Adrenal gland (tissue), 12 donors: ENCODE measurements around the gene KCNC1. TPM values are rescaled to one million over a fixed set of nuclear protein-coding genes. Genes with fewer than 3 reads are reported as not detected.

ENCODE experiments used
- DNase-seq, 7 donors: peaks; one replicate each; pipeline ENCODE4 v3.0.0-alpha.2; 2019 to 2020
- H3K27ac ChIP-seq, 5 donors: fragments of 200-600 bp; sonication (generic) in 4 of 5; 1 replicate in 3 of 5; 2 replicates in 2 of 5; pipeline versions ENCODE4 v1.5.1 to v1.8.0; 2016 to 2020; ENCODE audit warnings: mild to moderate bottlenecking in 1 of 5
- H3K27me3 ChIP-seq: fragments of 200-600 bp; 2 replicates; pipeline ENCODE4 v1.8.0; 2021
- H3K36me3 ChIP-seq, 2 donors: fragments of 200-600 bp; replicated peaks in 1 of 2; 1 replicate in 1 of 2; 2 replicates in 1 of 2; pipeline versions ENCODE4 v1.5.1 to v1.8.0; 2018 to 2022
- H3K4me1 ChIP-seq, 2 donors: fragments of 200-600 bp; replicated peaks in 1 of 2; 1 replicate in 1 of 2; 2 replicates in 1 of 2; pipeline versions ENCODE4 v1.5.1 to v1.8.0; 2018 to 2021
- H3K4me3 ChIP-seq, 4 donors: fragments of 200-600 bp; sonication (generic) in 3 of 4; one replicate each; pipeline ENCODE4 v1.5.1; 2016 to 2018
- H3K9me3 ChIP-seq, 3 donors: fragments of 200-600 bp; sonication (generic) in 1 of 3; replicated peaks in 1 of 3; 1 replicate in 2 of 3; 2 replicates in 1 of 3; pipeline versions ENCODE4 v1.5.1 to v1.8.0; 2016 to 2021
- POLR2A ChIP-seq, 2 donors: fragments of 450-650 bp; IDR thresholded peaks; one replicate each; pipeline ENCODE4 v1.6.1; 2017; ENCODE audit warnings: antibody characterized with exemption in 2 of 2, mild to moderate bottlenecking in 2 of 2, moderate library complexity in 1 of 2
- WGBS, 4 donors: extraction: QIAGEN DNeasy Blood & Tissue Kit in 2 of 4; methylation state at CpG; one replicate each; pipeline versions ENCODE4 v1.1.5 to v1.1.7; 2013 to 2017; 5-methylcytosine and 5-hydroxymethylcytosine counted together
- intact Hi-C, 2 donors: fragments of 100-400 bp; cut with DNase I; formaldehyde crosslinking; loops; one replicate each; pipeline versions ENCODE4 v1.14.1 to v1.15.0; 2022 to 2023
- polyA plus RNA-seq, 3 donors: library from polyadenylated mRNA; stranded (reverse); fragments of 200-250 nt in 2 of 3; fragments of 350-450 nt in 1 of 3; fragmentation: Illumina TruSeq in 1 of 3; extraction: RNeasy Lipid Tissue Mini Kit (QIAGEN cat#74804) in 1 of 3; gene quantifications; one replicate each; pipeline ENCODE4 v1.2.3, GENCODE V29; 2013 to 2014
- total RNA-seq, 9 donors: library from RNA; depleted of rRNA in 4 of 9; stranded (reverse); fragments of >200 nt in 4 of 9; fragments of 120-200 nt in 1 of 9; fragmentation: NEBNext Ultra II Directional in 1 of 9; extraction: Animal tissue kit (Norgen Biotek cat#: 25700) in 1 of 9; gene quantifications; one replicate each; pipeline versions ENCODE4 v1.1.0 to v1.2.4, GENCODE V29; 2013 to 2023
- TF ChIP-seq, protein P1 (sequence below), 6 experiments: fragments of 450-650 bp in 4 of 6; fragments of 200-600 bp in 2 of 6; sonication (generic) in 1 of 6; IDR thresholded peaks; 1 replicate in 5 of 6; 2 replicates in 1 of 6; pipeline versions ENCODE4 v1.5.1 to v1.8.0; 2016 to 2021; ENCODE audit warnings: antibody characterized with exemption in 6 of 6, mild to moderate bottlenecking in 2 of 6, moderate library complexity in 1 of 6
- donor health status: healthy with polysubstance abuse.
- donor health status: Bipolar disorder and iron deficiency.
- donor health status: DM: yes; HTN: yes; CAD: no.
- donor health status: DM: no; HTN: no; CAD: no.
- donor health status: DM: no; HTN: no; CAD: no.
- donor health status: DM: yes; HTN: yes; CAD: no.

KCNC1 gene
- total and polyA plus RNA-seq, 12 donors: 0.06 to 1.3 (median 0.55) TPM; not detected in 3

DNA sequence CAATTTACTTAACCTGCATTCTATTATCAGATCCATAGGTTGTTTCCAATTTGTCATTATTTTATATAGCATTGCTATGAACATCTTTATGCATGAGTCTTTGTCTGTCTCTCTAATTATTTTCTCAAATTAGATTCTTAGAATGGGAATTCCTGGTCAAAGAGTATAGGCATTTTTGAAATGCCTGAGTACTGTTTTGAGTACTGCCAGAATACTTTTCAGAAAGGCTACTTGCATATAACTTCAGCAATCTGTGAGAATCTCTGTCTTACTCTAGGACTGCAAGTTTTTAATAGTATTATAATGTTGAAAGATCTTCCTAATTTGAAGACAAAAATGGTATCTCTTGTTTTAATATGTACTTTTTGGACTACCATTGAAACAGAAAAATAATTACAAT is 56.6 kb downstream of the KCNC1 start:
- Histone ChIP-seq H3K4me3 (no peak overlapping the region), H3K4me1 (no peaks in the 10 kb centered on the region), H3K9me3 (no peaks in the 10 kb centered on the region), H3K27ac (no peak overlapping the region), H3K36me3 (no peaks in the 10 kb centered on the region), H3K27me3 (no peaks in the 10 kb centered on the region)
- intact Hi-C loops: no loop called here
- TF ChIP-seq, protein P1, sequence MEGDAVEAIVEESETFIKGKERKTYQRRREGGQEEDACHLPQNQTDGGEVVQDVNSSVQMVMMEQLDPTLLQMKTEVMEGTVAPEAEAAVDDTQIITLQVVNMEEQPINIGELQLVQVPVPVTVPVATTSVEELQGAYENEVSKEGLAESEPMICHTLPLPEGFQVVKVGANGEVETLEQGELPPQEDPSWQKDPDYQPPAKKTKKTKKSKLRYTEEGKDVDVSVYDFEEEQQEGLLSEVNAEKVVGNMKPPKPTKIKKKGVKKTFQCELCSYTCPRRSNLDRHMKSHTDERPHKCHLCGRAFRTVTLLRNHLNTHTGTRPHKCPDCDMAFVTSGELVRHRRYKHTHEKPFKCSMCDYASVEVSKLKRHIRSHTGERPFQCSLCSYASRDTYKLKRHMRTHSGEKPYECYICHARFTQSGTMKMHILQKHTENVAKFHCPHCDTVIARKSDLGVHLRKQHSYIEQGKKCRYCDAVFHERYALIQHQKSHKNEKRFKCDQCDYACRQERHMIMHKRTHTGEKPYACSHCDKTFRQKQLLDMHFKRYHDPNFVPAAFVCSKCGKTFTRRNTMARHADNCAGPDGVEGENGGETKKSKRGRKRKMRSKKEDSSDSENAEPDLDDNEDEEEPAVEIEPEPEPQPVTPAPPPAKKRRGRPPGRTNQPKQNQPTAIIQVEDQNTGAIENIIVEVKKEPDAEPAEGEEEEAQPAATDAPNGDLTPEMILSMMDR (IDR thresholded peaks at IDR 0.05): no peak
- TF ChIP-seq POLR2A (IDR thresholded peaks at IDR 0.05): no peak
- no peak for DNase-seq

DNA sequence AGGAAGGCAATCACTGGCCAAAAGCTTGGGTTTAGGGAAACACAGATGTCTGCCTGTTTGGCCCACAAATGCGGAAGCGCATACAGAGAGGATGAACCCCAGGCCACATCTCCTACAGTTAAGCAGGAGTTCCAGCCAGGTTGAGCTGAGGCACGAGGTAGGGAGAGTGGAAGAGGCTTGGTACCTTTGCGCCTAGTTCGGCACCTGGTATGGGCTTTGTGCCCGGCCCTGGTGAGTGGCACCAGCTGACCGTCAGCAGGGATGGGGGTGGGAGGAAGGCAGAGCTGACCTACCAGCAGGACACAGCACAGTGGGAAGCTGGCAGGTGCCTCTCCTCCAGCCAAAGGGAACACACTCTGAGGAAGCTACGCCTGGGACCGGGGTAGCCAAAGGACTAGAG is 57.6 kb downstream of the KCNC1 start:
- Histone ChIP-seq H3K4me1 (no peaks in the 10 kb centered on the region), H3K36me3 (no peaks in the 10 kb centered on the region), H3K27me3 (no peaks in the 10 kb centered on the region), H3K4me3 (no peak overlapping the region), H3K27ac (no peak overlapping the region), H3K9me3 (no peaks in the 10 kb centered on the region)
- WGBS, 4 donors: 94 to 96% (median 95%) methylated on average over 7 to 9 of the region's 9 CpGs
- intact Hi-C loops: no loop called here
- no peak for DNase-seq
- TF ChIP-seq POLR2A (IDR thresholded peaks at IDR 0.05): no peak
- TF ChIP-seq, protein P1 (IDR thresholded peaks at IDR 0.05): no peak

DNA sequence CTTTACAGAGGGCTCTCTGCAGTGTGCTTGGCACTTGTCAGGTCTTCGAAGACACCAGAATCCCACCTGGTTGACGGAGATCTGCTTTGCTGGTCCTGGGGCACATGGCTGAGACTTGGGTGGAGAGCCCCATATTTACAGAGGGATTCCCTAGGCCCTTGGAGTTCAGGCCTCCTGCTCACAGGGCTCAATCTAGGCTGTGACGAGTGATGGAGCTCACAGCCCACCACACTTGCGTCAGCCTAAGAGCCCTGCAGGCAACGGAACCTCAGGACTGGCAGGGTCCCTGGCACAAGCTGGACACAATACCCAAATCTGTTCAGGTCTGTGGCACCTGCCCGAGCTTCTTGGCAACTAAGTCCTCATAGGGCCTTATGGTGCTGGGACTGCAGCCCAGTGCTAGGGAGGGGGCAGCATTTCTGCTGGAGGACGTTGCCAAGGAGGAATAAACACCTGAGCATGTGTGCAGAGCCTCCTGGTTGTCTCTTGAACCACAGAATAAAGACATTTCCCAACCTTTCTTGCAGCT is 59.1 kb downstream of the KCNC1 start:
- 95 to 100% (median 96%) methylated on average over 6 to 7 of the region's 7 CpGs for WGBS, 4 donors
- no peaks in the 10 kb centered on the region for H3K4me1 ChIP-seq
- H3K27me3 ChIP-seq: no peaks in the 10 kb centered on the region
- no peaks in the 10 kb centered on the region for H3K36me3 ChIP-seq
- no peak for DNase-seq
- no peaks in the 10 kb centered on the region for H3K9me3 ChIP-seq
- intact Hi-C loops: no loop called here
- no peak overlapping the region for H3K27ac ChIP-seq
- TF ChIP-seq, protein P1 (IDR thresholded peaks at IDR 0.05): no peak
- no peak for TF ChIP-seq POLR2A (IDR thresholded peaks at IDR 0.05)
- no peak overlapping the region for H3K4me3 ChIP-seq

DNA sequence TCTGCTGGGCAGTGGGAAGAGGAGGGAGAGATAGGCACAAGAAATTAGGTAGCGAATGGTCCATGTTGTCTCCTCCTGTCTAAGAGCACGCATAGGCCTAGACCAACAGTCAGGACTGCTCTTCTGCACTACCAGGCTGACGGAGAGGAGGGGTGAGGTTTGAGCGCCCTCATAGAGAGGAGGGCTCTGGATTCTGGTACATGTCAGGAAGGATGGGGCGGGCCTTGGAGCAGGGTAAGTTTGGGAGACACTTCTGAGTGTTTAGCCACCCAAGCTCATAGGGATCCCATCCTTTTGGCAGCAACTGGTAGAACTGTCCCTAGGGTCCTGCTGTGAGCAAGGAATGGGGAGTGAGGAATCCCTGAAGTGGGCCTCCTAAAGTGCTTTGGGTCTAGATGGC is 60.4 kb downstream of the KCNC1 start:
- H3K4me1 ChIP-seq: no peaks in the 10 kb centered on the region
- no peaks in the 10 kb centered on the region for H3K27me3 ChIP-seq
- no peak overlapping the region for H3K4me3 ChIP-seq
- 91 to 100% (median 97%) methylated on average over 5 of the region's 5 CpGs for WGBS, 4 donors
- intact Hi-C loops: no loop called here
- H3K27ac ChIP-seq: no peak overlapping the region
- DNase-seq: no peak
- H3K9me3 ChIP-seq: no peaks in the 10 kb centered on the region
- TF ChIP-seq POLR2A (IDR thresholded peaks at IDR 0.05): no peak
- TF ChIP-seq, protein P1 (IDR thresholded peaks at IDR 0.05): no peak
- no peaks in the 10 kb centered on the region for H3K36me3 ChIP-seq
